Fibroblast of the aortic adventitia (primary cell): Measurements from ENCODE around the gene GRAMD1A. TPM values are rescaled to one million over a fixed set of nuclear protein-coding genes. Genes with fewer than 3 reads are reported as not detected.
A peak's percentile ranks its signal among the peaks of the same experiment; 100 is the strongest.
"Not testable (repeated sequence)": the region's sequence is repeated elsewhere in the genome, so short reads cannot be mapped to it uniquely, and the experiment has no call there.

Experiments
- DNase-seq: peaks from one replicate; pipeline ENCODE4 v3.0.0-alpha.2; 2010; ENCODE audit warnings: low read depth
- H3K4me3 ChIP-seq: 2 replicates; pipeline ENCODE4 v1.5.1; 2011; ENCODE audit warnings: low read depth, mild to moderate bottlenecking, control low read depth, low read length, moderate library complexity
- CTCF ChIP-seq: IDR thresholded peaks from 2 replicates; pipeline ENCODE4 v1.5.1; 2011; ENCODE audit warnings: mild to moderate bottlenecking, low read length, control low read depth, inconsistent platforms; ENCODE audit not compliant: insufficient read depth
- total RNA-seq: library from RNA; depleted of rRNA; stranded (reverse); fragments of >200 nt; gene quantifications from 2 replicates; pipeline ENCODE4 v1.2.3, GENCODE V29; 2012; ENCODE audit warnings: low replicate concordance

GRAMD1A gene
- total RNA-seq, 1 donor, result 25.1 TPM

GRCh38 chr19:34960940-34961679, 39.0 kb upstream of the GRAMD1A start:
- H3K4me3 ChIP-seq, result no peak overlapping the region
- no peak for TF ChIP-seq CTCF
- no peak for DNase-seq

GRCh38 chr19:34961775-34962686, 38.1 kb upstream of the GRAMD1A start:
- H3K4me3 ChIP-seq, result peak overlapping the region; percentile 10
- DNase-seq, result peak; percentile 11
- TF ChIP-seq CTCF, result no peak

GRCh38 chr19:34962687-34963572, 37.2 kb upstream of the GRAMD1A start:
- peak overlapping the region; percentile 83 for H3K4me3 ChIP-seq
- TF ChIP-seq CTCF, result no peak
- DNase-seq, result no peak

- peak; percentile 25 for DNase-seq
Measured at GRCh38 chr19:34963573-34964406, 36.3 kb upstream of the GRAMD1A start, which contains the start of gene ZNF792. TSS of gene ZNF792 (minus strand) at chr19:34964229. CDS start at chr19:34963662, 567 bp downstream.

GRCh38 chr19:34964598-34964997, 35.5 kb upstream of the GRAMD1A start:
- peak overlapping the region; percentile 83 for H3K4me3 ChIP-seq
- no peak for DNase-seq
- TF ChIP-seq CTCF, result no peak

More at GRCh38 chr19:34963573-34964406, 36.3 kb upstream of the GRAMD1A start, which contains the start of gene ZNF792:
- TF ChIP-seq CTCF, result no peak
- peak within 1 kb of the TSS; percentile 83 for H3K4me3 ChIP-seq

- DNase-seq, H3K4me3 ChIP-seq: not testable (repeated sequence)
Measured at GRCh38 chr19:34965505-34965904, 34.6 kb upstream of the GRAMD1A start.
